A549 (cell line): ENCODE data around the gene DYNC2H1. TPM values are rescaled to one million over a fixed set of nuclear protein-coding genes. Genes with fewer than 3 reads are reported as not detected.

Experiments used
- ATAC-seq, 2 experiments: fragments of 200-7000 bp in 1 of 2; fragments of >200 bp in 1 of 2; cut with Nextera tagmentation in 1 of 2; cut with Tn5 transposase in 1 of 2; 3 replicates each; pipeline versions ENCODE4 v1.8.0 to v1.9.1; 2018 to 2020; ENCODE audit warnings: mild to moderate bottlenecking in 1 of 2, moderate library complexity in 1 of 2
- CTCF ChIA-PET: fragments of 300-600 bp; sonication (Branson Sonifier 250); formaldehyde crosslinking; extraction: SDS; loops from one replicate; lab custom pipeline; 2021; ENCODE audit warnings: antibody characterized with exemption, inconsistent platforms; lab: Yijun Ruan, JAX
- POLR2A ChIA-PET: fragments of 350-600 bp; formaldehyde crosslinking; extraction: SDS; loops from one replicate; lab custom pipeline; 2021; ENCODE audit warnings: antibody characterized with exemption, inconsistent platforms; lab: Yijun Ruan, JAX
- DNase-seq, 2 experiments: peaks; one replicate each; pipeline versions ENCODE4 v3.0.0 to v3.0.0-alpha.2; 2011 to 2016; ENCODE audit warnings: low read depth in 1 of 2, low spot score in 1 of 2
- FAIRE-seq: peaks from 2 replicates; lab custom pipeline; 2011; peaks lifted over from hg19 to GRCh38; lab: Jason Lieb, UNC
- H3K27ac ChIP-seq, 2 experiments: fragments of >200 bp; sonication (Bioruptor Twin); formaldehyde crosslinking; 3 replicates each; pipeline ENCODE4 v1.5.1; 2016 to 2017
- H3K4me1 ChIP-seq: fragments of >200 bp; sonication (Bioruptor Twin); formaldehyde crosslinking; 3 replicates; pipeline ENCODE4 v1.6.1; 2016
- H3K4me2 ChIP-seq: fragments of >200 bp; sonication (Bioruptor Twin); formaldehyde crosslinking; 3 replicates; pipeline ENCODE4 v1.6.1; 2016
- H3K4me3 ChIP-seq: fragments of >200 bp; sonication (Bioruptor Twin); formaldehyde crosslinking; 3 replicates; pipeline ENCODE4 v1.5.1; 2016
- H3K9me3 ChIP-seq: fragments of >200 bp; sonication (Bioruptor Twin); formaldehyde crosslinking; 3 replicates; pipeline ENCODE4 v1.6.1; 2016
- ATOH8 ChIP-seq: fragments of 250-450 bp; sonication (Bioruptor Pico); IDR thresholded peaks from 2 replicates; pipeline ENCODE4 v1.5.0; 2020; ENCODE audit warnings: low read depth, mild to moderate bottlenecking, moderate library complexity
- BCL3 ChIP-seq: fragments of >200 bp; sonication (Bioruptor Twin); formaldehyde crosslinking; IDR thresholded peaks from 3 replicates; pipeline ENCODE4 v1.6.1; 2016
- BHLHE40 ChIP-seq: IDR thresholded peaks from 2 replicates; pipeline ENCODE4 v1.6.1; 2012; ENCODE audit warnings: low read depth, low read length, inconsistent platforms
- E2F6 ChIP-seq: IDR thresholded peaks from 2 replicates; pipeline ENCODE4 v1.6.1; 2012; ENCODE audit warnings: low read depth, borderline replicate concordance
- EHMT2 ChIP-seq: fragments of 200-600 bp; sonication (generic); IDR thresholded peaks from 2 replicates; pipeline ENCODE4 v1.6.1; 2016; ENCODE audit warnings: antibody characterized with exemption, low read depth, mild to moderate bottlenecking, moderate library complexity
- ELK1 ChIP-seq: fragments of 150-350 bp; IDR thresholded peaks from 2 replicates; pipeline ENCODE4 v1.6.1; 2014; ENCODE audit warnings: low read depth, mild to moderate bottlenecking, low read length
- FOSB ChIP-seq: fragments of 250-450 bp; sonication (Bioruptor Pico); IDR thresholded peaks from 2 replicates; pipeline ENCODE4 v1.5.0; 2020; ENCODE audit warnings: mild to moderate bottlenecking, moderate library complexity
- FOSL2 ChIP-seq, 2 experiments: fragments of 450-650 bp in 1 of 2; fragments of >200 bp in 1 of 2; sonication (Bioruptor Twin) in 1 of 2; formaldehyde crosslinking; IDR thresholded peaks; 2 replicates each; pipeline versions ENCODE4 v1.5.0 to v1.6.1; 2016 to 2020; ENCODE audit warnings: mild to moderate bottlenecking in 1 of 2, moderate library complexity in 1 of 2
- HDAC2 ChIP-seq: fragments of 200-600 bp; sonication (generic); IDR thresholded peaks from 2 replicates; pipeline ENCODE4 v1.6.1; 2016
- HEYL ChIP-seq: fragments of 250-450 bp; sonication (Bioruptor Pico); IDR thresholded peaks from 2 replicates; pipeline ENCODE4 v1.8.0; 2021; ENCODE audit warnings: mild to moderate bottlenecking, moderate library complexity
- HMGXB4 ChIP-seq: fragments of 250-450 bp; sonication (Bioruptor Pico); IDR thresholded peaks from 2 replicates; pipeline ENCODE4 v1.5.0; 2021; ENCODE audit warnings: mild to moderate bottlenecking, moderate library complexity, borderline replicate concordance
- HOXA7 ChIP-seq: fragments of 250-450 bp; sonication (Bioruptor Pico); IDR thresholded peaks from 2 replicates; pipeline ENCODE4 v1.5.0; 2020; ENCODE audit warnings: mild to moderate bottlenecking, moderate library complexity
- HOXB13 ChIP-seq: fragments of 250-450 bp; sonication (Bioruptor Pico); IDR thresholded peaks from 2 replicates; pipeline ENCODE4 v1.5.0; 2020; ENCODE audit warnings: low read depth, mild to moderate bottlenecking, moderate library complexity
- HOXB5 ChIP-seq: fragments of 250-450 bp; sonication (Bioruptor Pico); IDR thresholded peaks from 2 replicates; pipeline ENCODE4 v1.5.0; 2020; ENCODE audit warnings: mild to moderate bottlenecking, moderate library complexity
- JUN ChIP-seq, 2 experiments: fragments of >200 bp; sonication (Bioruptor Twin); formaldehyde crosslinking; IDR thresholded peaks; 2 replicates in 1 of 2; 3 replicates in 1 of 2; pipeline ENCODE4 v1.6.1; 2016 to 2017
- KDM1A ChIP-seq: fragments of 200-600 bp; sonication (generic); IDR thresholded peaks from 2 replicates; pipeline ENCODE4 v1.6.1; 2016; ENCODE audit warnings: low read depth, mild to moderate bottlenecking
- MAZ ChIP-seq: fragments of 150-350 bp; IDR thresholded peaks from 2 replicates; pipeline ENCODE4 v1.6.1; 2014; ENCODE audit warnings: antibody characterized with exemption, low read depth, low read length, borderline replicate concordance
- NFE2L2 ChIP-seq: fragments of 150-350 bp; conservative IDR thresholded peaks from 2 replicates; pipeline ENCODE4 v1.6.1; 2014; ENCODE audit warnings: low read length
- PBX3 ChIP-seq: IDR thresholded peaks from 2 replicates; pipeline ENCODE4 v1.6.1; 2012
- PHF8 ChIP-seq: fragments of 200-600 bp; sonication (generic); IDR thresholded peaks from 2 replicates; pipeline ENCODE4 v1.6.1; 2016; ENCODE audit warnings: low read depth, mild to moderate bottlenecking, antibody characterized with exemption, moderate library complexity, borderline replicate concordance
- POLR2A ChIP-seq: IDR thresholded peaks from 2 replicates; pipeline ENCODE4 v1.6.1; 2012; ENCODE audit warnings: mild to moderate bottlenecking, low read length
- RAD21 ChIP-seq, 2 experiments: fragments of >200 bp in 1 of 2; sonication (Bioruptor Twin) in 1 of 2; formaldehyde crosslinking in 1 of 2; IDR thresholded peaks in 1 of 2; conservative IDR thresholded peaks in 1 of 2; 2 replicates in 1 of 2; 3 replicates in 1 of 2; pipeline ENCODE4 v1.6.1; 2012 to 2018; ENCODE audit warnings: inconsistent platforms in 1 of 2
- RNF2 ChIP-seq: fragments of 200-600 bp; sonication (generic); IDR thresholded peaks from 2 replicates; pipeline ENCODE4 v1.6.1; 2016; ENCODE audit warnings: low read depth, mild to moderate bottlenecking, antibody characterized with exemption, moderate library complexity, borderline replicate concordance
- TP53 ChIP-seq: fragments of 250-450 bp; sonication (Bioruptor Pico); IDR thresholded peaks from 2 replicates; pipeline ENCODE4 v1.5.0; 2021; ENCODE audit warnings: mild to moderate bottlenecking, moderate library complexity
- USF2 ChIP-seq: fragments of 450-650 bp; IDR thresholded peaks from 2 replicates; pipeline ENCODE4 v1.6.1; 2014; ENCODE audit warnings: antibody characterized with exemption
- ZFP36 ChIP-seq: fragments of 450-650 bp; IDR thresholded peaks from 2 replicates; pipeline ENCODE4 v1.6.1; 2014; ENCODE audit warnings: borderline replicate concordance; ENCODE audit not compliant: partially characterized antibody
- WGBS: methylation state at CpG from one replicate; pipeline ENCODE4 v1.1.6; 2017; ENCODE audit errors: missing lambda C conversion rate; 5-methylcytosine and 5-hydroxymethylcytosine counted together
- polyA plus RNA-seq, 4 experiments: library from polyadenylated mRNA; depleted of rRNA in 3 of 4; stranded (reverse); fragments of >200 nt; fragmentation: RNase III in 1 of 4; extraction: RNeasy Plus Mini Kit Qiagen cat#74134 plus additional on column Dnase treatment in 1 of 4; gene quantifications; 2 replicates in 3 of 4; 3 replicates in 1 of 4; pipeline ENCODE4 v1.2.3, GENCODE V29; 2011 to 2017

Gene DYNC2H1
- polyA plus RNA-seq, 2 of the 4 experiments (the other 2 are of a cell fraction), result 4.9 to 14.8 TPM

GRCh38 chr11:103395612-103396011, 286.4 kb downstream of the DYNC2H1 start (continued):
- TF ChIP-seq HMGXB4, result no peak
- TF ChIP-seq EHMT2, result no peak
- no peak for TF ChIP-seq RNF2

GRCh38 chr11:103396237-103396636, 287.0 kb downstream of the DYNC2H1 start:
- Histone ChIP-seq H3K4me3 (no peak overlapping the region), H3K4me1 (0 out of 3 replicates have a peak, but pooled peaks cover 3% of the 10 kb centered on the region), H3K9me3 (no peaks in the 10 kb centered on the region; the same call in 2 of the 3 replicates), H3K4me2 (no peak overlapping the region), H3K27ac (no peak overlapping the region; a peak in 1 of 6 replicates)
- TF ChIP-seq HOXB13 (CRISPR knock-in tag) (no peak), PHF8 (no peak), FOSB (no peak), POLR2A (no peak), JUN (IDR thresholded peaks at IDR 0.05) (no peak), KDM1A (no peak)
- WGBS, result 97% methylated on average over 2 of the region's 2 CpGs
- ChIA-PET CTCF (no interaction called here), POLR2A (no interaction called here)
- no peak for FAIRE-seq
- no peak for ATAC-seq
- DNase-seq, result no peak

- no peak overlapping the region for H3K27ac ChIP-seq
Observed at GRCh38 chr11:103397369-103397768, 288.1 kb downstream of the DYNC2H1 start.

More at GRCh38 chr11:103397369-103397768, 288.1 kb downstream of the DYNC2H1 start:
- TF ChIP-seq USF2 (no peak), E2F6 (no peak), FOSL2 (IDR thresholded peaks at IDR 0.05) (no peak), FOSL2 (CRISPR knock-in tag; IDR thresholded peaks at IDR 0.05) (no peak), PBX3 (no peak), TP53 (CRISPR knock-in tag) (no peak), HOXA7 (CRISPR knock-in tag) (no peak), BCL3 (no peak), HEYL (CRISPR knock-in tag) (no peak), ATOH8 (CRISPR knock-in tag) (no peak), RAD21 (conservative IDR thresholded peaks at IDR 0.05 in 1 of 2, IDR thresholded peaks at IDR 0.05 in 1 of 2) (no peak), HDAC2 (no peak), NFE2L2 (no peak), BHLHE40 (no peak), ZFP36 (no peak), JUN (IDR thresholded peaks at IDR 0.05) (no peak), ELK1 (no peak), HOXB5 (CRISPR knock-in tag) (no peak), MAZ (no peak)
- ATAC-seq (no peak), DNase-seq (no peak), FAIRE-seq (no peak)
- no peak overlapping the region for H3K4me2 ChIP-seq
- 84% methylated on average over 2 of the region's 2 CpGs for WGBS
- no peaks in the 10 kb centered on the region; the same call in 2 of the 3 replicates for H3K9me3 ChIP-seq
- CTCF ChIA-PET, result no interaction called here
- 0 out of 3 replicates have a peak, but pooled peaks cover 3% of the 10 kb centered on the region for H3K4me1 ChIP-seq
- POLR2A ChIA-PET, result no interaction called here
- no peak overlapping the region for H3K4me3 ChIP-seq
